Measurements from ENCODE around the gene VPS18.

VPS18 gene

DNA sequence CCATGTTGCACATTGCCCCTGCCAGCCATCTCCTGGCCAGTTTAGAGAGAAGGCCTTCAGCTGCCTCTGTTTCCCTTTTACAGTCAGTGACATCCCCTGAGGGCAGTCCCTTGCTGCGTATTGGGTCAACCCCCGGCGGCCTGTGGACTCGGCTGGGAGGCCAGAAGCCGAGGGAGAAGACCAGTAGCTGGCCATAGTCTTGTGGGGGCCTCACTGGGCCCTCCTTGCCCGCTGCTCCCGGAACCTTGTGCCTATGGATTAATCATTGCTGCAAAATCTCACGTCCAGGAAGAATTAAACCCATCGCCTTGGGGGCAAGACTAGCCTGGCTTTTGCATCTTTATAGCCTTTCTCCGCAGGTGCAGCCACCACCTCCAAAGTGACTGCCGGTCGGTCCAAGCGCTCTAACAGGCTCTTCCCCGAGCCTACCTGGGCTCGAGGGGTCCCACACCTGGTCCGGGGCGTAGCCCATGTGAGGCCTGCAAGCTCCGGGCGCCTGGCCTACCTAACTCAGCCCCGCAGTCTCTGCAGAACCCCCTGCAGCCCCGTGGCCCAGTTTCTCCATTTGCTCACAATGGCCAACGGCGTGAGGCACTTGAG lies 58.2 kb downstream of the VPS18 start:
- no peak for ATAC-seq

GRCh38 chr15:40952901-40953712 lies 58.9 kb downstream of the VPS18 start, which contains the start of gene CHAC1:
Gene CHAC1, plus strand, starts transcription at chr15:40953471. Its CDS starts 113 bp downstream, at chr15:40953584.
- TF ChIP-seq ZNF8 (CRISPR knock-in tag; IDR thresholded peaks at IDR 0.05) = no peak
- TF ChIP-seq ZFP30 (CRISPR knock-in tag; IDR thresholded peaks at IDR 0.05) = 0 out of 2 replicates have a peak, but pooled peaks have one; percentile 11
- ATAC-seq = peak; percentile 96

More for the DNA sequence above, 58.2 kb downstream of the VPS18 start:
- TF ChIP-seq CSDC2 (CRISPR knock-in tag; IDR thresholded peaks at IDR 0.05) (no peak), SNAI2 (CRISPR knock-in tag; IDR thresholded peaks at IDR 0.05) (no peak), CREB5 (CRISPR knock-in tag; IDR thresholded peaks at IDR 0.05; ENCODE audit: low read depth) (no peak), ZFP3 (CRISPR knock-in tag; IDR thresholded peaks at IDR 0.05) (no peak)

All from SK-N-SH treated with all-trans-retinoic acid at 6 μM for 48 hours (cell line).